K562 (cell line): ENCODE data around the gene ITPR2. TPM values are rescaled to one million over a fixed set of nuclear protein-coding genes. Genes with fewer than 3 reads are reported as not detected.

Source experiments
- ATAC-seq: fragments of 200-7000 bp; cut with Tn5 transposase; 3 replicates; pipeline ENCODE4 v1.9.1; 2020; ENCODE audit warnings: moderate library complexity
- BruUV-seq: library from RNA; stranded (reverse); fragments of 400-500 nt; replicated peaks from 2 replicates; lab custom pipeline; 2021; lab: Mats Ljungman, UMichigan
- CTCF ChIA-PET: fragments of 300-600 bp; formaldehyde crosslinking; extraction: SDS; loops from one replicate; lab custom pipeline; 2021; ENCODE audit warnings: low intra/inter-chr PET ratio; lab: Yijun Ruan, JAX
- POLR2A ChIA-PET: fragments of 300-600, 350-650 bp; sonication (Branson Sonifier 250); formaldehyde crosslinking; extraction: SDS; loops from one replicate; lab custom pipeline; 2021; ENCODE audit warnings: antibody characterized with exemption, inconsistent platforms; lab: Yijun Ruan, JAX
- DNase-seq, 4 experiments: peaks; one replicate each; pipeline versions ENCODE4 v3.0.0 to v3.0.0-alpha.2; 2011 to 2018; ENCODE audit warnings: low spot score in 3 of 4, mixed read lengths in 3 of 4; ENCODE audit errors: extremely low read depth in 1 of 4
- FAIRE-seq: peaks from 2 replicates; lab custom pipeline; 2011; peaks lifted over from hg19 to GRCh38; lab: Jason Lieb, UNC
- H2AFZ ChIP-seq: 2 replicates; pipeline ENCODE4 v1.6.0; 2011; ENCODE audit warnings: low read depth, low read length, control low read depth, inconsistent platforms
- H3K27ac ChIP-seq: fragments of 200-600 bp; 3 replicates; pipeline ENCODE4 v1.8.0; 2011; ENCODE audit warnings: low read depth, mild to moderate bottlenecking, control low read depth, inconsistent platforms, low read length, moderate library complexity, mixed read lengths; ENCODE audit errors: extremely low read depth
- H3K27me3 ChIP-seq, 2 experiments: fragments of 300-600 bp in 1 of 2; 2 replicates in 1 of 2; 3 replicates in 1 of 2; pipeline versions ENCODE4 v1.6.0 to v1.8.0; 2011; ENCODE audit warnings: inconsistent platforms in 2 of 2, low read length in 2 of 2, mild to moderate bottlenecking in 1 of 2, mixed read lengths in 1 of 2, moderate library complexity in 1 of 2; ENCODE audit not compliant: control insufficient read depth in 2 of 2, insufficient read depth in 2 of 2
- H3K36me3 ChIP-seq: fragments of 300-600 bp; 3 replicates; pipeline ENCODE4 v1.8.0; 2011; ENCODE audit warnings: mild to moderate bottlenecking, low read length, inconsistent platforms; ENCODE audit not compliant: control insufficient read depth, insufficient read depth
- H3K4me1 ChIP-seq, 2 experiments: fragments of 200-600 bp in 1 of 2; replicated peaks in 1 of 2; 2 replicates in 1 of 2; 3 replicates in 1 of 2; pipeline versions ENCODE4 v1.5.1 to v1.8.0; 2011; ENCODE audit warnings: inconsistent platforms in 2 of 2, low read length in 2 of 2, mild to moderate bottlenecking in 1 of 2, mixed read lengths in 1 of 2, moderate library complexity in 1 of 2; ENCODE audit not compliant: control insufficient read depth in 2 of 2, insufficient read depth in 2 of 2
- H3K4me2 ChIP-seq: 2 replicates; pipeline ENCODE4 v1.6.1; 2011; ENCODE audit warnings: low read length, control low read depth, inconsistent platforms, mixed read lengths; ENCODE audit not compliant: insufficient read depth
- H3K4me3 ChIP-seq: fragments of 200-600 bp; sonication (generic), shearing (Covaris generic); 2 replicates; pipeline ENCODE4 v1.5.1; 2016; ENCODE audit warnings: control low read depth, inconsistent platforms
- H3K79me2 ChIP-seq: fragments of 200-600 bp; 3 replicates; pipeline ENCODE4 v1.8.0; 2011; ENCODE audit warnings: low read length, inconsistent platforms; ENCODE audit not compliant: control insufficient read depth, insufficient read depth
- H3K9ac ChIP-seq, 2 experiments: 2 replicates each; pipeline versions ENCODE4 v1.6.0 to v1.6.1; 2011; ENCODE audit warnings: low read depth in 2 of 2, low read length in 2 of 2, control low read depth in 1 of 2, inconsistent platforms in 1 of 2, mild to moderate bottlenecking in 1 of 2, mixed read lengths in 1 of 2; ENCODE audit not compliant: insufficient read depth in 1 of 2
- H3K9me1 ChIP-seq: one replicate; pipeline ENCODE4 v1.6.0; 2011; ENCODE audit warnings: inconsistent platforms, mild to moderate bottlenecking, low read length, moderate library complexity; ENCODE audit not compliant: control insufficient read depth, insufficient read depth
- H3K9me3 ChIP-seq: replicated peaks from 2 replicates; pipeline ENCODE4 v1.5.1; 2011; ENCODE audit warnings: low read depth, low read length, inconsistent platforms; ENCODE audit not compliant: control insufficient read depth, insufficient read depth
- H4K20me1 ChIP-seq: replicated peaks from 2 replicates; pipeline ENCODE4 v1.6.1; 2011; ENCODE audit warnings: low read length, inconsistent platforms, mixed read lengths; ENCODE audit not compliant: control insufficient read depth, insufficient read depth
- CHD2 ChIP-seq: IDR thresholded peaks from 2 replicates; pipeline ENCODE4 v1.6.1; 2011; ENCODE audit warnings: low read depth, low read length
- CTBP1 ChIP-seq: fragments of 450-650 bp; IDR thresholded peaks from 2 replicates; pipeline ENCODE4 v1.6.1; 2016; ENCODE audit warnings: borderline replicate concordance
- GATAD2B ChIP-seq: fragments of 450-650 bp; IDR thresholded peaks from 2 replicates; pipeline ENCODE4 v1.6.1; 2017; ENCODE audit warnings: mild to moderate bottlenecking, borderline replicate concordance
- GTF2F1 ChIP-seq: IDR thresholded peaks from 2 replicates; pipeline ENCODE4 v1.6.1; 2011; ENCODE audit warnings: low read depth, low read length, improper control_type of control experiment
- POLR2AphosphoS5 ChIP-seq: IDR thresholded peaks from 2 replicates; pipeline ENCODE4 v1.6.1; 2011; ENCODE audit warnings: mild to moderate bottlenecking, low read depth, low read length, moderate library complexity; ENCODE audit not compliant: control insufficient read depth, insufficient read depth
- SETDB1 ChIP-seq: IDR thresholded peaks from one replicate; pipeline ENCODE4 v1.6.1; 2012; ENCODE audit warnings: low read length, control low read depth, inconsistent platforms
- SMAD3 ChIP-seq: fragments of 450-650 bp; formaldehyde crosslinking; conservative IDR thresholded peaks from 2 replicates; pipeline ENCODE4 v1.4.0; 2020; ENCODE audit warnings: mild to moderate bottlenecking
- ZNF445 ChIP-seq: fragments of 250-450 bp; sonication (Bioruptor Pico); IDR thresholded peaks from 2 replicates; pipeline ENCODE4 v1.4.0; 2020; ENCODE audit warnings: low read depth, mild to moderate bottlenecking, moderate library complexity
- WGBS: fragments of 100-300 bp; shearing (Covaris generic); methylation state at CpG from one replicate; pipeline ENCODE4 v1.1.6; 2016; ENCODE audit warnings: low coverage, mixed read lengths; ENCODE audit not compliant: insufficient coverage; ENCODE audit errors: missing lambda C conversion rate; 5-methylcytosine and 5-hydroxymethylcytosine counted together
- in situ Hi-C: fragments of 300-500 bp; cut with MboI; formaldehyde crosslinking; loops from 4 replicates; pipeline ENCODE4 v1.15.0; 2018; ENCODE audit warnings: inconsistent platforms, mixed read lengths
- intact Hi-C: fragments of 100-400 bp; cut with micrococcal nuclease; formaldehyde crosslinking; loops from 2 replicates; pipeline ENCODE4 v1.14.2; 2022
- polyA plus RNA-seq, 8 experiments: library from polyadenylated mRNA; depleted of rRNA in 4 of 8; stranded (reverse) in 5 of 8; unstranded in 3 of 8; fragments of >200 nt; fragmentation: Nextera tagmentation in 2 of 8; fragmentation: Illumina TruSeq in 1 of 8; extraction: Ambion mirVana in 2 of 8; extraction: Trizol in 1 of 8; gene quantifications; 2 replicates each; pipeline versions ENCODE4 v1.2.1 to v1.2.3, GENCODE V29; 2011 to 2014; ENCODE audit warnings: inconsistent platforms in 1 of 8, missing spikeins in 1 of 8
- total RNA-seq, 7 experiments: library from RNA; depleted of rRNA in 6 of 7; stranded (reverse); fragments of >200 nt in 6 of 7; fragmentation: Illumina TruSeq in 2 of 7; extraction: Trizol in 2 of 7; gene quantifications; 2 replicates each; pipeline versions ENCODE4 v1.2.1 to v1.2.3, GENCODE V29; 2011 to 2021; ENCODE audit warnings: low replicate concordance in 1 of 7
- TF ChIP-seq, protein P1 (sequence below): fragments of 450-650 bp; IDR thresholded peaks from 2 replicates; pipeline ENCODE4 v1.6.1; 2016; ENCODE audit warnings: borderline replicate concordance

ITPR2 gene
- total and polyA plus RNA-seq, 9 of the 15 experiments (the other 6 are each of a cell fraction or from before 2014, with no cell fraction given), result 0.21 to 3.3 (median 0.95) TPM

GRCh38 chr12:26855337-26855736 lies 22.3 kb upstream of the ITPR2 start:
- no peak for DNase-seq
- CTCF ChIA-PET, result no interaction called here
- no peaks in the 10 kb centered on the region for H4K20me1 ChIP-seq
- BruUV-seq, result no TSS peak
- H3K79me2 ChIP-seq, result no peaks in the 10 kb centered on the region
- H2AFZ ChIP-seq, result no peak overlapping the region
- H3K4me3 ChIP-seq, result no peak overlapping the region
- H3K9ac ChIP-seq, result no peak overlapping the region
- peaks cover 0 to 6% of the 10 kb centered on the region in 2 experiments; a peak in 2 of 5 replicates for H3K4me1 ChIP-seq
- no peak overlapping the region for H3K27ac ChIP-seq
- H3K9me1 ChIP-seq, result no peaks in the 10 kb centered on the region
- H3K4me2 ChIP-seq, result no peak overlapping the region
- H3K36me3 ChIP-seq, result no peaks in the 10 kb centered on the region
- TF ChIP-seq SMAD3 (CRISPR knock-in tag) (no peak), CHD2 (no peak), POLR2AphosphoS5 (no peak), GTF2F1 (no peak), SETDB1 (no peak), GATAD2B (no peak), ZNF445 (CRISPR knock-in tag) (no peak), CTBP1 (no peak)
- TF ChIP-seq, protein P1, sequence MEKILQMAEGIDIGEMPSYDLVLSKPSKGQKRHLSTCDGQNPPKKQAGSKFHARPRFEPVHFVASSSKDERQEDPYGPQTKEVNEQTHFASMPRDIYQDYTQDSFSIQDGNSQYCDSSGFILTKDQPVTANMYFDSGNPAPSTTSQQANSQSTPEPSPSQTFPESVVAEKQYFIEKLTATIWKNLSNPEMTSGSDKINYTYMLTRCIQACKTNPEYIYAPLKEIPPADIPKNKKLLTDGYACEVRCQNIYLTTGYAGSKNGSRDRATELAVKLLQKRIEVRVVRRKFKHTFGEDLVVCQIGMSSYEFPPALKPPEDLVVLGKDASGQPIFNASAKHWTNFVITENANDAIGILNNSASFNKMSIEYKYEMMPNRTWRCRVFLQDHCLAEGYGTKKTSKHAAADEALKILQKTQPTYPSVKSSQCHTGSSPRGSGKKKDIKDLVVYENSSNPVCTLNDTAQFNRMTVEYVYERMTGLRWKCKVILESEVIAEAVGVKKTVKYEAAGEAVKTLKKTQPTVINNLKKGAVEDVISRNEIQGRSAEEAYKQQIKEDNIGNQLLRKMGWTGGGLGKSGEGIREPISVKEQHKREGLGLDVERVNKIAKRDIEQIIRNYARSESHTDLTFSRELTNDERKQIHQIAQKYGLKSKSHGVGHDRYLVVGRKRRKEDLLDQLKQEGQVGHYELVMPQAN, result no peak
- TF ChIP-seq, all 486 proteins: peak for 0
- H3K9me3 ChIP-seq, result no peaks in the 10 kb centered on the region
- FAIRE-seq, result no peak
- WGBS, result 0% methylated on average over 1 of the region's 1 CpG
- POLR2A ChIA-PET, result no interaction called here
- no peaks in the 10 kb centered on the region for H3K27me3 ChIP-seq
- intact Hi-C loops, result loop anchor here (10.0 kb wide), 1 partner anchor 449 kb away; no protein-coding TSS in a partner anchor
- no peak for ATAC-seq
- in situ Hi-C loops, result loop anchor here (10.0 kb wide), 1 partner anchor 159 kb away; the partner anchor contains the start of gene TM7SF3
